GM12873 (cell line): Measurements from ENCODE around the gene THBS3.

ENCODE experiments used
- CTCF ChIP-seq: IDR thresholded peaks from 2 replicates; pipeline ENCODE4 v1.5.1; 2012; ENCODE audit warnings: low read depth, mild to moderate bottlenecking, moderate library complexity, low read length, control low read depth; ENCODE audit not compliant: insufficient read depth; ENCODE audit errors: missing control alignments

The THBS3 gene

GRCh38 chr1:155253208-155253607 lies 45.5 kb upstream of the THBS3 start:
- no peak for TF ChIP-seq CTCF

- TF ChIP-seq CTCF, result no peak
These were observed 43.9 kb upstream of the THBS3 start for GRCh38 chr1:155251566-155251965.

- peak; percentile 100 for TF ChIP-seq CTCF
These were observed 43.1 kb upstream of the THBS3 start for GRCh38 chr1:155250633-155251449.

GRCh38 chr1:155250246-155250632 lies 42.5 kb upstream of the THBS3 start:
- no peak for TF ChIP-seq CTCF

- TF ChIP-seq CTCF, result no peak
These were observed 40.2 kb upstream of the THBS3 start for GRCh38 chr1:155247667-155248553.

- TF ChIP-seq CTCF, result no peak
These were observed 37.4 kb upstream of the THBS3 start for GRCh38 chr1:155245163-155245524.

- peak; percentile 36 for TF ChIP-seq CTCF
These were observed 36.9 kb upstream of the THBS3 start for GRCh38 chr1:155244368-155245162.
